ENCODE measurements around the gene ZNF618.

- TF ChIP-seq CTCF (IDR thresholded peaks at IDR 0.05; ENCODE audit: poor library complexity) = no peak
- no peak for TF ChIP-seq EZH2 (IDR thresholded peaks at IDR 0.05; ENCODE audit: borderline replicate concordance)
- no peak for TF ChIP-seq EZH2phosphoT487 (IDR thresholded peaks at IDR 0.05; ENCODE audit: low read depth, severe bottlenecking, unreplicated experiment)
Observed at GRCh38 chr9:113886026-113886369, 9.9 kb downstream of the ZNF618 start.
